IMR-90 (cell line): ENCODE results near the gene SRP14.

Source experiments
- CEBPB ChIP-seq: IDR thresholded peaks from 2 replicates; pipeline ENCODE4 v1.6.1; 2012; ENCODE audit warnings: low read depth, low read length, improper control_type of control experiment
- CHD1 ChIP-seq: IDR thresholded peaks from 2 replicates; pipeline ENCODE4 v1.6.1; 2012; ENCODE audit warnings: low read depth, low read length, improper control_type of control experiment
- MXI1 ChIP-seq: IDR thresholded peaks from 2 replicates; pipeline ENCODE4 v1.6.1; 2012; ENCODE audit warnings: low read depth, mild to moderate bottlenecking, low read length, moderate library complexity, borderline replicate concordance
- POLR2A ChIP-seq: IDR thresholded peaks from 2 replicates; pipeline ENCODE4 v1.6.1; 2012; ENCODE audit warnings: mild to moderate bottlenecking, low read depth, low read length
- RAD21 ChIP-seq: IDR thresholded peaks from 2 replicates; pipeline ENCODE4 v1.6.1; 2012; ENCODE audit warnings: low read length, improper control_type of control experiment
- RCOR1 ChIP-seq: IDR thresholded peaks from 2 replicates; pipeline ENCODE4 v1.6.1; 2012; ENCODE audit warnings: mild to moderate bottlenecking, low read length, improper control_type of control experiment; ENCODE audit not compliant: insufficient replicate concordance
- SMC3 ChIP-seq: fragments of 150-350 bp; IDR thresholded peaks from 2 replicates; pipeline ENCODE4 v1.6.1; 2016; ENCODE audit warnings: low read depth, mild to moderate bottlenecking, antibody characterized with exemption, low read length, moderate library complexity
- TF ChIP-seq, protein P1 (sequence below): conservative IDR thresholded peaks from 2 replicates; pipeline ENCODE4 v1.5.1; 2012; ENCODE audit warnings: mild to moderate bottlenecking, low read depth, low read length, improper control_type of control experiment
- TF ChIP-seq, protein P2 (sequence below): fragments of 150-350 bp; IDR thresholded peaks from 2 replicates; pipeline ENCODE4 v1.6.1; 2017; ENCODE audit warnings: mild to moderate bottlenecking, antibody characterized with exemption, low read length, low read depth

DNA sequence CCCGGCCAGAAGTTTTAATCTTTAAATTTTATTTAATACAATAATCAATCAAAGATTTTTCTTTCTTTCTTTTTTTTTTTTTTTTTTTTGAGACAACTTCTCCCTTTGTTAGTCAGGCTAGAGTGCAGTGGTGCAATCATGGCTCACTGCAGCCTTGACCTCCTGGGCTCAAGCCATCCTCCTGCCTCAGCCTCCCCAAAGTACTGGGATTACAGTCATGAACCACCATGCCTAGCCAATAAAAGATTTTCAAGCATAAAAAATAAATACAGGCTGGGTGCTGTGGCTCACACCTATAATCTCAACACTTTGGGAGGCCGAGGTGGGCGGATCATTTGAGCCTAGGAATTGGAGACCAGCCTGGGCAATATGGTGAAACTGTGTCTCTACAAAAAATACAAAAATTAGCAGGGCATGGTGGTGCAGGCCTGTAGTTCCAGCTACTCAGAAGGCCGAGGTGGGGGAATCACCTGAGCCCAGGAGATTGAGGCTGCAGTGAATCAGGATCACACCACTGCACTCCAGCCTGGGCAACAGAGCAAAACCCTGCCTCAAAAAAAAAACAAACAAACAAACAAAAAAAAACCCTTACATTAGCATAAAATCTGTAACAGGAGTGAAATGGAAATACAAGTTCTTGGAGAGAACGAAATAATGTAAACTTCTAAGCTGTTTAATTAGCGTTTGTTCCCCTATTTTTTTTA is 29.1 kb upstream of the SRP14 start:
- TF ChIP-seq, protein P1, sequence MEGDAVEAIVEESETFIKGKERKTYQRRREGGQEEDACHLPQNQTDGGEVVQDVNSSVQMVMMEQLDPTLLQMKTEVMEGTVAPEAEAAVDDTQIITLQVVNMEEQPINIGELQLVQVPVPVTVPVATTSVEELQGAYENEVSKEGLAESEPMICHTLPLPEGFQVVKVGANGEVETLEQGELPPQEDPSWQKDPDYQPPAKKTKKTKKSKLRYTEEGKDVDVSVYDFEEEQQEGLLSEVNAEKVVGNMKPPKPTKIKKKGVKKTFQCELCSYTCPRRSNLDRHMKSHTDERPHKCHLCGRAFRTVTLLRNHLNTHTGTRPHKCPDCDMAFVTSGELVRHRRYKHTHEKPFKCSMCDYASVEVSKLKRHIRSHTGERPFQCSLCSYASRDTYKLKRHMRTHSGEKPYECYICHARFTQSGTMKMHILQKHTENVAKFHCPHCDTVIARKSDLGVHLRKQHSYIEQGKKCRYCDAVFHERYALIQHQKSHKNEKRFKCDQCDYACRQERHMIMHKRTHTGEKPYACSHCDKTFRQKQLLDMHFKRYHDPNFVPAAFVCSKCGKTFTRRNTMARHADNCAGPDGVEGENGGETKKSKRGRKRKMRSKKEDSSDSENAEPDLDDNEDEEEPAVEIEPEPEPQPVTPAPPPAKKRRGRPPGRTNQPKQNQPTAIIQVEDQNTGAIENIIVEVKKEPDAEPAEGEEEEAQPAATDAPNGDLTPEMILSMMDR, result no peak
- TF ChIP-seq MXI1 (no peak), POLR2A (no peak), CEBPB (no peak), RCOR1 (no peak), CHD1 (no peak), SMC3 (no peak), RAD21 (no peak)
- TF ChIP-seq, protein P2, sequence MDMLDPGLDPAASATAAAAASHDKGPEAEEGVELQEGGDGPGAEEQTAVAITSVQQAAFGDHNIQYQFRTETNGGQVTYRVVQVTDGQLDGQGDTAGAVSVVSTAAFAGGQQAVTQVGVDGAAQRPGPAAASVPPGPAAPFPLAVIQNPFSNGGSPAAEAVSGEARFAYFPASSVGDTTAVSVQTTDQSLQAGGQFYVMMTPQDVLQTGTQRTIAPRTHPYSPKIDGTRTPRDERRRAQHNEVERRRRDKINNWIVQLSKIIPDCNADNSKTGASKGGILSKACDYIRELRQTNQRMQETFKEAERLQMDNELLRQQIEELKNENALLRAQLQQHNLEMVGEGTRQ, result no peak
